HG03565 (cell line): ENCODE data around the gene TIMP4.

Source experiments
- ATAC-seq: cut with Tn5 transposase; IDR thresholded peaks from one replicate; pipeline ENCODE4 v1.9.1; 2021; ENCODE audit warnings: mild to moderate bottlenecking, moderate library complexity; ENCODE audit not compliant: unreplicated experiment

TIMP4 gene

GRCh38 chr3:12107071-12107713 lies 51.5 kb downstream of the TIMP4 start:
- no peak for ATAC-seq
